ENCODE results near the gene STAT3.
"Not testable (repeated sequence)": the region's sequence is repeated elsewhere in the genome, so short reads cannot be mapped to it uniquely, and the experiment has no call there.

Gene STAT3

GRCh38 chr17:42268236-42268635 is 120.0 kb downstream of the STAT3 start:
- no peak for TF ChIP-seq CTCF (conservative IDR thresholded peaks at IDR 0.05; ENCODE audit: low read depth)
- POLR2A ChIA-PET (ENCODE audit: low non-redundant PET), result no interaction called here
- no peak overlapping the region for H3K27ac ChIP-seq
- no peak for DNase-seq (ENCODE audit: low spot score)
- CTCF ChIA-PET, result interaction anchor here (0.7 kb wide), 1 partner anchor 117 kb away, joined by 4 read pairs; no protein-coding TSS in a partner anchor

- POLR2A ChIA-PET (ENCODE audit: low non-redundant PET), result no interaction called here
- DNase-seq (ENCODE audit: low spot score), result no peak
- H3K27ac ChIP-seq, result no peak overlapping the region
- TF ChIP-seq CTCF (conservative IDR thresholded peaks at IDR 0.05; ENCODE audit: low read depth), result no peak
- CTCF ChIA-PET, result interaction anchor here (0.5 to 0.7 kb wide), 5 partner anchors 75 to 184 kb away, joined by 3 to 4 read pairs (median 3); no protein-coding TSS in a partner anchor
Observed at GRCh38 chr17:42266918-42267766, 121.1 kb downstream of the STAT3 start.

GRCh38 chr17:42266462-42266861 is 121.8 kb downstream of the STAT3 start:
- no peak for DNase-seq (ENCODE audit: low spot score)
- no peak overlapping the region for H3K27ac ChIP-seq
- POLR2A ChIA-PET (ENCODE audit: low non-redundant PET), result no interaction called here
- no peak for TF ChIP-seq CTCF (conservative IDR thresholded peaks at IDR 0.05; ENCODE audit: low read depth)
- CTCF ChIA-PET, result no interaction called here

GRCh38 chr17:42264366-42264765 is 123.9 kb downstream of the STAT3 start:
- POLR2A ChIA-PET (ENCODE audit: low non-redundant PET); CTCF ChIA-PET; DNase-seq (ENCODE audit: low spot score); H3K27ac ChIP-seq: not testable (repeated sequence)

Measured in RWPE1 (cell line).